SHP77 (cell line): Measurements from ENCODE around the gene MAGI3.
A peak's percentile ranks its signal among the peaks of the same experiment; 100 is the strongest.
"Not testable (repeated sequence)": the region's sequence is repeated elsewhere in the genome, so short reads cannot be mapped to it uniquely, and the experiment has no call there.

Experiments
- DNase-seq, 2 experiments: peaks; one replicate each; lab custom pipeline; 2025; lab: John Stamatoyannopoulos, UW

MAGI3 gene

GRCh38 chr1:113442131-113442530, 51.8 kb downstream of the MAGI3 start:
- no peak for DNase-seq

GRCh38 chr1:113444857-113445256, 54.5 kb downstream of the MAGI3 start:
- no peak for DNase-seq

GRCh38 chr1:113451710-113452109, 61.4 kb downstream of the MAGI3 start:
- DNase-seq: no peak

GRCh38 chr1:113452921-113453770, 62.8 kb downstream of the MAGI3 start:
- peak; percentile 14 to 37 for DNase-seq

GRCh38 chr1:113453771-113454083, 63.4 kb downstream of the MAGI3 start:
- DNase-seq: no peak

- no peak for DNase-seq
These were observed 65.1 kb downstream of the MAGI3 start for GRCh38 chr1:113455374-113455773.

- DNase-seq: peak in 1 of 2 experiments; percentile 36
These were observed 66.7 kb downstream of the MAGI3 start for GRCh38 chr1:113456967-113457366.

- DNase-seq: no peak
These were observed 69.0 kb downstream of the MAGI3 start for GRCh38 chr1:113459279-113459678.

GRCh38 chr1:113467991-113468390, 77.7 kb downstream of the MAGI3 start:
- no peak for DNase-seq

GRCh38 chr1:113478427-113479195, 88.3 kb downstream of the MAGI3 start:
- not testable (repeated sequence) for DNase-seq

- no peak for DNase-seq
These were observed 89.7 kb downstream of the MAGI3 start for GRCh38 chr1:113479713-113480676.

GRCh38 chr1:113485131-113485530, 94.8 kb downstream of the MAGI3 start:
- DNase-seq: not testable (repeated sequence)

GRCh38 chr1:113488576-113489177, 98.4 kb downstream of the MAGI3 start:
- DNase-seq: peak in 1 of 2 experiments; percentile 10

GRCh38 chr1:113490384-113490783, 100.1 kb downstream of the MAGI3 start:
- no peak for DNase-seq

GRCh38 chr1:113493533-113493932, 103.2 kb downstream of the MAGI3 start:
- DNase-seq: no peak

GRCh38 chr1:113505357-113505756, 115.0 kb downstream of the MAGI3 start:
- DNase-seq: no peak

- DNase-seq: no peak
These were observed 117.4 kb downstream of the MAGI3 start for GRCh38 chr1:113507552-113508214.

GRCh38 chr1:113508364-113509164, 118.2 kb downstream of the MAGI3 start:
- no peak for DNase-seq

- DNase-seq: not testable (repeated sequence)
These were observed 119.5 kb downstream of the MAGI3 start for GRCh38 chr1:113509766-113510165.

- DNase-seq: no peak
These were observed 121.0 kb downstream of the MAGI3 start for GRCh38 chr1:113511269-113511668.
